Measurements from ENCODE around the gene RICTOR. TPM values are rescaled to one million over a fixed set of nuclear protein-coding genes. Genes with fewer than 3 reads are reported as not detected.

The RICTOR gene
- total RNA-seq, 4 donors from 2014 or later: 47.8 to 87.5 (median 51.2) TPM

- no peak for TF ChIP-seq POLR2A (IDR thresholded peaks at IDR 0.05)
- no peak for TF ChIP-seq CTCF (IDR thresholded peaks at IDR 0.05)
Observed at GRCh38 chr5:39020458-39020857, 53.7 kb downstream of the RICTOR start.

GRCh38 chr5:39019254-39019653 is 54.9 kb downstream of the RICTOR start:
- H3K27me3 ChIP-seq: no peaks in the 10 kb centered on the region
- H3K4me3 ChIP-seq (replicated peaks in 1 of 3): no peak overlapping the region
- no peak for DNase-seq
- intact Hi-C loops (cut with DNase I): no loop called here
- 96 to 98% methylated on average over 4 of the region's 4 CpGs for WGBS, 2 donors
- no peaks in the 10 kb centered on the region for H3K36me3 ChIP-seq
- H3K27ac ChIP-seq: no peak overlapping the region
- peaks cover 5 to 14% of the 10 kb centered on the region in 2 donors for H3K4me1 ChIP-seq
- TF ChIP-seq CTCF (IDR thresholded peaks at IDR 0.05) (no peak), POLR2A (IDR thresholded peaks at IDR 0.05) (no peak)
- no peaks in the 10 kb centered on the region for H3K9me3 ChIP-seq

More at GRCh38 chr5:39020458-39020857, 53.7 kb downstream of the RICTOR start:
- H3K27ac ChIP-seq: no peak overlapping the region
- intact Hi-C loops (cut with DNase I): no loop called here
- no peak overlapping the region for H3K4me3 ChIP-seq (replicated peaks in 1 of 3)
- no peaks in the 10 kb centered on the region for H3K36me3 ChIP-seq
- WGBS, 2 donors: 95 to 98% methylated on average over 3 of the region's 3 CpGs
- H3K27me3 ChIP-seq: no peaks in the 10 kb centered on the region
- H3K9me3 ChIP-seq: no peaks in the 10 kb centered on the region
- peaks cover 5 to 11% of the 10 kb centered on the region in 2 donors for H3K4me1 ChIP-seq
- no peak for DNase-seq

GRCh38 chr5:39017504-39017903 is 56.7 kb downstream of the RICTOR start:
- Histone ChIP-seq H3K9me3 (no peaks in the 10 kb centered on the region), H3K4me1 (peaks cover 5 to 13% of the 10 kb centered on the region in 2 donors), H3K27me3 (no peaks in the 10 kb centered on the region), H3K4me3 (replicated peaks in 1 of 3) (no peak overlapping the region), H3K27ac (no peak overlapping the region), H3K36me3 (no peaks in the 10 kb centered on the region)
- no peak for TF ChIP-seq CTCF (IDR thresholded peaks at IDR 0.05)
- TF ChIP-seq POLR2A (IDR thresholded peaks at IDR 0.05): no peak
- DNase-seq: no peak
- intact Hi-C loops (cut with DNase I): no loop called here
- 95 to 96% methylated on average over 2 of the region's 2 CpGs for WGBS, 2 donors

GRCh38 chr5:39016587-39017275 is 57.5 kb downstream of the RICTOR start:
- WGBS, 2 donors: 98 to 100% methylated on average over 1 of the region's 1 CpG
- intact Hi-C loops (cut with DNase I): no loop called here
- no peak for DNase-seq

More at GRCh38 chr5:39016587-39017275, 57.5 kb downstream of the RICTOR start:
- Histone ChIP-seq H3K36me3 (no peaks in the 10 kb centered on the region), H3K4me1 (peaks cover 5 to 11% of the 10 kb centered on the region in 2 donors), H3K4me3 (replicated peaks in 1 of 3) (no peak overlapping the region), H3K9me3 (no peaks in the 10 kb centered on the region), H3K27me3 (no peaks in the 10 kb centered on the region), H3K27ac (no peak overlapping the region)
- no peak for TF ChIP-seq POLR2A (IDR thresholded peaks at IDR 0.05)
- TF ChIP-seq CTCF (IDR thresholded peaks at IDR 0.05): no peak
